H9 (cell line): ENCODE data around the gene CEACAM6. TPM values are rescaled to one million over a fixed set of nuclear protein-coding genes. Genes with fewer than 3 reads are reported as not detected.

ENCODE experiments used
- DNase-seq: peaks from one replicate; pipeline ENCODE4 v3.0.0-alpha.2; 2017
- H2AFZ ChIP-seq: one replicate; pipeline ENCODE4 v1.6.1; 2013; ENCODE audit warnings: mild to moderate bottlenecking, low read length, control low read depth, moderate library complexity
- H2AK5ac ChIP-seq: 2 replicates; pipeline ENCODE4 v1.6.1; 2013; ENCODE audit warnings: low read length, control low read depth, mixed read lengths; ENCODE audit not compliant: insufficient read length
- H2BK120ac ChIP-seq: one replicate; pipeline ENCODE4 v1.6.1; 2013; ENCODE audit warnings: low read depth, mild to moderate bottlenecking, low read length, control low read depth, inconsistent platforms; ENCODE audit not compliant: poor library complexity, severe bottlenecking
- H2BK12ac ChIP-seq: 2 replicates; pipeline ENCODE4 v1.6.1; 2013; ENCODE audit warnings: low read length, control low read depth, mixed read lengths, low read depth; ENCODE audit not compliant: insufficient read length
- H2BK15ac ChIP-seq: 2 replicates; pipeline ENCODE4 v1.6.1; 2013; ENCODE audit warnings: low read depth, low read length, control low read depth
- H2BK20ac ChIP-seq: one replicate; pipeline ENCODE4 v1.6.1; 2013; ENCODE audit warnings: low read depth, mild to moderate bottlenecking, low read length, control low read depth, inconsistent platforms; ENCODE audit not compliant: poor library complexity, severe bottlenecking
- H2BK5ac ChIP-seq: 2 replicates; pipeline ENCODE4 v1.6.1; 2013; ENCODE audit warnings: low read length, control low read depth, mixed read lengths; ENCODE audit not compliant: insufficient read length
- H3K14ac ChIP-seq: 2 replicates; pipeline ENCODE4 v1.6.1; 2013; ENCODE audit warnings: low read length, control low read depth; ENCODE audit not compliant: insufficient read depth
- H3K18ac ChIP-seq: 2 replicates; pipeline ENCODE4 v1.6.1; 2013; ENCODE audit warnings: low read depth, mild to moderate bottlenecking, mixed read lengths, low read length, control low read depth; ENCODE audit not compliant: insufficient read length
- H3K23ac ChIP-seq: 2 replicates; pipeline ENCODE4 v1.6.1; 2013; ENCODE audit warnings: low read length, control low read depth, mixed read lengths, low read depth; ENCODE audit not compliant: insufficient read length
- H3K23me2 ChIP-seq: 2 replicates; pipeline ENCODE4 v1.6.1; 2013; ENCODE audit warnings: low read depth, mild to moderate bottlenecking, mixed read lengths, low read length, control low read depth; ENCODE audit not compliant: insufficient read length, poor library complexity, severe bottlenecking
- H3K27ac ChIP-seq: 2 replicates; pipeline ENCODE4 v1.5.1; 2013; ENCODE audit warnings: low read length, control low read depth, mixed read lengths, low read depth; ENCODE audit not compliant: insufficient read length
- H3K27me3 ChIP-seq: 2 replicates; pipeline ENCODE4 v1.6.1; 2013; ENCODE audit warnings: low read length, control low read depth, inconsistent platforms; ENCODE audit not compliant: insufficient read depth
- H3K4ac ChIP-seq: 2 replicates; pipeline ENCODE4 v1.6.1; 2013; ENCODE audit warnings: low read depth, mild to moderate bottlenecking, control low read depth, inconsistent platforms, low read length, moderate library complexity
- H3K4me1 ChIP-seq: 2 replicates; pipeline ENCODE4 v1.6.1; 2013; ENCODE audit warnings: low read length, control low read depth, inconsistent platforms; ENCODE audit not compliant: insufficient read depth
- H3K4me2 ChIP-seq: 2 replicates; pipeline ENCODE4 v1.6.1; 2013; ENCODE audit warnings: low read length, control low read depth, mixed read lengths; ENCODE audit not compliant: insufficient read length, insufficient read depth
- H3K56ac ChIP-seq: 2 replicates; pipeline ENCODE4 v1.6.1; 2013; ENCODE audit warnings: low read depth, mild to moderate bottlenecking, mixed read lengths, low read length, control low read depth; ENCODE audit not compliant: insufficient read length
- H3K79me1 ChIP-seq: 2 replicates; pipeline ENCODE4 v1.6.1; 2013; ENCODE audit warnings: low read depth, mild to moderate bottlenecking, moderate library complexity, low read length, control low read depth, inconsistent platforms; ENCODE audit not compliant: insufficient read depth, poor library complexity, severe bottlenecking
- H3K79me2 ChIP-seq: 2 replicates; pipeline ENCODE4 v1.6.1; 2013; ENCODE audit warnings: low read length, control low read depth, inconsistent platforms; ENCODE audit not compliant: insufficient read depth
- H3K9ac ChIP-seq: 2 replicates; pipeline ENCODE4 v1.6.1; 2013; ENCODE audit warnings: low read length, control low read depth, mixed read lengths; ENCODE audit not compliant: insufficient read length; ENCODE audit errors: extremely low read depth
- H3K9me3 ChIP-seq: one replicate; pipeline ENCODE4 v1.6.1; 2013; ENCODE audit warnings: low read depth, low read length, inconsistent platforms; ENCODE audit not compliant: control insufficient read depth
- H3T11ph ChIP-seq: one replicate; pipeline ENCODE4 v1.6.1; 2013; ENCODE audit warnings: mild to moderate bottlenecking, low read length, control low read depth, inconsistent platforms
- H4K20me1 ChIP-seq: one replicate; pipeline ENCODE4 v1.6.1; 2013; ENCODE audit not compliant: control insufficient read depth, insufficient read length, insufficient read depth
- H4K5ac ChIP-seq: 2 replicates; pipeline ENCODE4 v1.6.1; 2013; ENCODE audit warnings: low read depth, mild to moderate bottlenecking, mixed read lengths, low read length, control low read depth; ENCODE audit not compliant: insufficient read length
- H4K8ac ChIP-seq: replicated peaks from 2 replicates; pipeline ENCODE4 v1.6.1; 2013; ENCODE audit warnings: low read length, control low read depth, mixed read lengths, low read depth; ENCODE audit not compliant: insufficient read length
- H4K91ac ChIP-seq: 2 replicates; pipeline ENCODE4 v1.6.1; 2013; ENCODE audit warnings: low read depth, mild to moderate bottlenecking, moderate library complexity, mixed read lengths, low read length, control low read depth; ENCODE audit not compliant: insufficient read length
- H3K27ac Mint-ChIP-seq, 3 experiments: 2 replicates in 2 of 3; 3 replicates in 1 of 3; pipeline ENCODE4 v1.8.0; 2020 to 2021; ENCODE audit warnings: mixed read lengths in 3 of 3, mild to moderate bottlenecking in 1 of 3, moderate library complexity in 1 of 3
- H3K27me3 Mint-ChIP-seq: 2 replicates; pipeline ENCODE4 v1.8.0; 2021; ENCODE audit warnings: low read depth, mild to moderate bottlenecking, moderate library complexity, mixed read lengths
- H3K36me3 Mint-ChIP-seq, 3 experiments: 2 replicates in 2 of 3; 3 replicates in 1 of 3; pipeline ENCODE4 v1.8.0; 2020 to 2021; ENCODE audit warnings: low read depth in 3 of 3, mixed read lengths in 3 of 3; ENCODE audit not compliant: insufficient read depth in 1 of 3
- H3K4me1 Mint-ChIP-seq, 2 experiments: 2 replicates each; pipeline ENCODE4 v1.8.0; 2020; ENCODE audit warnings: mixed read lengths in 2 of 2
- H3K4me3 Mint-ChIP-seq, 2 experiments: 2 replicates in 1 of 2; 3 replicates in 1 of 2; pipeline ENCODE4 v1.8.0; 2020 to 2021; ENCODE audit warnings: mild to moderate bottlenecking in 2 of 2, mixed read lengths in 2 of 2, moderate library complexity in 1 of 2
- H3K9me3 Mint-ChIP-seq, 2 experiments: 2 replicates in 1 of 2; 3 replicates in 1 of 2; pipeline ENCODE4 v1.8.0; 2020; ENCODE audit warnings: mild to moderate bottlenecking in 2 of 2, mixed read lengths in 2 of 2, moderate library complexity in 1 of 2
- CTCF ChIP-seq: fragments of 200-600 bp; sonication (generic); conservative IDR thresholded peaks from 3 replicates; pipeline ENCODE4 v1.8.0; 2021; ENCODE audit warnings: antibody characterized with exemption, mild to moderate bottlenecking
- WGBS: extraction: QIAGEN DNeasy Blood & Tissue Kit; methylation state at CpG from one replicate; pipeline ENCODE4 v1.1.7; 2013; ENCODE audit warnings: missing lambda C conversion rate, low lambda C conversion rate, mixed read lengths; ENCODE audit not compliant: insufficient read length; ENCODE audit errors: extremely low coverage; 5-methylcytosine and 5-hydroxymethylcytosine counted together
- total RNA-seq: library from RNA; stranded (reverse); gene quantifications from 2 replicates; pipeline ENCODE4 v1.2.1, GENCODE V29; 2021

Gene CEACAM6
- total RNA-seq, 1 experiment from 2014 or later = not detected

DNA sequence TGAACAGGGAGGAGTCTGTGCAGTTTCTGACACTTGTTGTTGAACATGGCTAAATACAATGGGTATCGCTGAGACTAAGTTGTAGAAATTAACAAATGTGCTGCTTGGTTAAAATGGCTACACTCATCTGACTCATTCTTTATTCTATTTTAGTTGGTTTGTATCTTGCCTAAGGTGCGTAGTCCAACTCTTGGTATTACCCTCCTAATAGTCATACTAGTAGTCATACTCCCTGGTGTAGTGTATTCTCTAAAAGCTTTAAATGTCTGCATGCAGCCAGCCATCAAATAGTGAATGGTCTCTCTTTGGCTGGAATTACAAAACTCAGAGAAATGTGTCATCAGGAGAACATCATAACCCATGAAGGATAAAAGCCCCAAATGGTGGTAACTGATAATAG lies 16.1 kb downstream of the CEACAM6 start:
- H3K27ac Mint-ChIP-seq = no peak overlapping the region
- Histone ChIP-seq H2BK15ac (no peak overlapping the region), H4K91ac (no peak overlapping the region), H3T11ph (no peak overlapping the region), H3K56ac (no peak overlapping the region), H3K18ac (no peak overlapping the region), H3K23ac (no peak overlapping the region), H3K27me3 (no peaks in the 10 kb centered on the region), H3K4me1 (no peaks in the 10 kb centered on the region), H3K79me1 (no peaks in the 10 kb centered on the region), H3K27ac (no peak overlapping the region), H3K4ac (no peak overlapping the region), H3K23me2 (no peaks in the 10 kb centered on the region), H3K9ac (no peak overlapping the region), H2BK20ac (no peak overlapping the region), H2BK120ac (no peak overlapping the region), H4K8ac (no peak overlapping the region), H3K79me2 (no peaks in the 10 kb centered on the region), H3K9me3 (no peaks in the 10 kb centered on the region), H3K14ac (no peak overlapping the region), H2AFZ (no peak overlapping the region), H4K5ac (no peak overlapping the region), H2AK5ac (no peak overlapping the region), H2BK5ac (no peak overlapping the region), H4K20me1 (no peaks in the 10 kb centered on the region), H3K4me2 (no peak overlapping the region), H2BK12ac (no peak overlapping the region)
- no peaks in the 10 kb centered on the region for H3K4me1 Mint-ChIP-seq
- peaks cover 5% of the 10 kb centered on the region for H3K27me3 Mint-ChIP-seq
- WGBS = no CpG with 5 or more reads among the region's 2 CpGs
- TF ChIP-seq CTCF = no peak
- peaks cover 43 to 78% of the 10 kb centered on the region in 2 experiments for H3K9me3 Mint-ChIP-seq
- DNase-seq = no peak
- peaks cover 0 to 35% (median 2%) of the 10 kb centered on the region in 3 experiments; a peak in 4 of 7 replicates for H3K36me3 Mint-ChIP-seq
- H3K4me3 Mint-ChIP-seq = no peak overlapping the region
